HG03439 (cell line): Measurements from ENCODE around the gene GPR146.

Experiments
- ATAC-seq: cut with Tn5 transposase; IDR thresholded peaks from one replicate; pipeline ENCODE4 v1.9.1; 2021; ENCODE audit warnings: mild to moderate bottlenecking, moderate library complexity; ENCODE audit not compliant: unreplicated experiment

Gene GPR146

GRCh38 chr7:1056785-1057410 is 12.6 kb downstream of the GPR146 start:
- ATAC-seq: no peak

- ATAC-seq: no peak
Measured at GRCh38 chr7:1057416-1058291, 13.3 kb downstream of the GPR146 start.

- no peak for ATAC-seq
Measured at GRCh38 chr7:1058311-1058710, 14.0 kb downstream of the GPR146 start.

GRCh38 chr7:1058821-1059199 is 14.5 kb downstream of the GPR146 start:
- no peak for ATAC-seq

- no peak for ATAC-seq
Measured at GRCh38 chr7:1059200-1060091, 15.1 kb downstream of the GPR146 start.

- ATAC-seq: no peak
Measured at GRCh38 chr7:1060315-1061072, 16.1 kb downstream of the GPR146 start.

- no peak for ATAC-seq
Measured at GRCh38 chr7:1061180-1061579, 16.8 kb downstream of the GPR146 start.

GRCh38 chr7:1062296-1063294 is 18.2 kb downstream of the GPR146 start:
- peak; percentile 49 for ATAC-seq

GRCh38 chr7:1063361-1063760 is 19.0 kb downstream of the GPR146 start:
- no peak for ATAC-seq

GRCh38 chr7:1064581-1064980 is 20.2 kb downstream of the GPR146 start:
- ATAC-seq: no peak

- no peak for ATAC-seq
Measured at GRCh38 chr7:1065263-1065584, 20.9 kb downstream of the GPR146 start.

- ATAC-seq: peak; percentile 54
Measured at GRCh38 chr7:1065585-1066241, 21.4 kb downstream of the GPR146 start.

GRCh38 chr7:1066242-1066588 is 21.9 kb downstream of the GPR146 start:
- ATAC-seq: no peak

GRCh38 chr7:1068013-1068412 is 23.7 kb downstream of the GPR146 start:
- no peak for ATAC-seq

GRCh38 chr7:1068619-1069018 is 24.3 kb downstream of the GPR146 start:
- ATAC-seq: no peak

- no peak for ATAC-seq
Measured at GRCh38 chr7:1070544-1071011, 26.2 kb downstream of the GPR146 start.

GRCh38 chr7:1071731-1072254 is 27.4 kb downstream of the GPR146 start:
- ATAC-seq: no peak

- ATAC-seq: no peak
Measured at GRCh38 chr7:1073142-1073977, 29.0 kb downstream of the GPR146 start.
